Measurements from ENCODE around the gene AGMO.

The AGMO gene

GRCh38 chr7:15389073-15389472 lies 172.7 kb downstream of the AGMO start:
- no peak overlapping the region for H3K27ac ChIP-seq (ENCODE audit: low read length, poor library complexity, severe bottlenecking)
- no peak for DNase-seq
- no peak overlapping the region for H3K9ac ChIP-seq (ENCODE audit: low read length)
- 97% methylated on average over 1 of the region's 1 CpG for WGBS
- H3K4me3 ChIP-seq (ENCODE audit: insufficient read depth in 1 of 2, low read depth in 1 of 2, low read length in 2 of 2): no peak overlapping the region
- no peaks in the 10 kb centered on the region for H3K36me3 ChIP-seq (ENCODE audit: control insufficient read depth in 1 of 2, insufficient read depth in 2 of 2, low read depth in 1 of 2, low read length in 2 of 2)
- no peak overlapping the region for H3K4me2 ChIP-seq (ENCODE audit: low read length, poor library complexity, severe bottlenecking)
- H4K8ac ChIP-seq (ENCODE audit: low read length): no peak overlapping the region
- no peak overlapping the region for H2AK5ac ChIP-seq (ENCODE audit: low read length, severe bottlenecking)
- H3K27me3 ChIP-seq (ENCODE audit: control insufficient read depth in 1 of 2, insufficient read depth in 1 of 2, low read length in 2 of 2): no peaks in the 10 kb centered on the region
- H3K18ac ChIP-seq (ENCODE audit: low read depth in 1 of 2, low read length in 2 of 2): no peak overlapping the region
- H3K23ac ChIP-seq (ENCODE audit: low read length in 2 of 2): no peak overlapping the region
- H3K9me3 ChIP-seq (ENCODE audit: control insufficient read depth, low read length): no peaks in the 10 kb centered on the region
- H2BK5ac ChIP-seq (ENCODE audit: low read depth, low read length, poor library complexity, severe bottlenecking): no peak overlapping the region
- H3K79me1 ChIP-seq (replicated peaks; ENCODE audit: low read length, poor library complexity, severe bottlenecking): no peaks in the 10 kb centered on the region
- no peak overlapping the region for H3K14ac ChIP-seq (ENCODE audit: low read length in 2 of 2)
- no peak overlapping the region for H3K4ac ChIP-seq (ENCODE audit: low read depth in 1 of 2, low read length in 2 of 2)
- H2BK12ac ChIP-seq (ENCODE audit: low read length in 2 of 2): no peak overlapping the region
- H2BK15ac ChIP-seq (ENCODE audit: low read depth, poor library complexity, severe bottlenecking): no peak overlapping the region
- H2BK120ac ChIP-seq (ENCODE audit: low read depth, low read length): no peak overlapping the region
- H3K4me1 ChIP-seq (ENCODE audit: control insufficient read depth, insufficient read depth, low read depth, low read length): no peaks in the 10 kb centered on the region
- H4K91ac ChIP-seq (ENCODE audit: low read length): no peak overlapping the region
- no peak overlapping the region for H2AFZ ChIP-seq (ENCODE audit: low read depth, low read length)

- Histone ChIP-seq H3K27me3 (ENCODE audit: control insufficient read depth in 1 of 2, insufficient read depth in 1 of 2, low read length in 2 of 2) (no peaks in the 10 kb centered on the region), H3K9me3 (ENCODE audit: control insufficient read depth, low read length) (no peaks in the 10 kb centered on the region), H3K23ac (ENCODE audit: low read length in 2 of 2) (no peak overlapping the region), H3K27ac (ENCODE audit: low read length, poor library complexity, severe bottlenecking) (no peak overlapping the region), H4K8ac (ENCODE audit: low read length) (no peak overlapping the region), H3K79me1 (replicated peaks; ENCODE audit: low read length, poor library complexity, severe bottlenecking) (no peaks in the 10 kb centered on the region), H3K4me2 (ENCODE audit: low read length, poor library complexity, severe bottlenecking) (no peak overlapping the region), H2AK5ac (ENCODE audit: low read length, severe bottlenecking) (no peak overlapping the region), H3K36me3 (ENCODE audit: control insufficient read depth in 1 of 2, insufficient read depth in 2 of 2, low read depth in 1 of 2, low read length in 2 of 2) (no peaks in the 10 kb centered on the region), H3K4me1 (ENCODE audit: control insufficient read depth, insufficient read depth, low read depth, low read length) (no peaks in the 10 kb centered on the region), H2BK5ac (ENCODE audit: low read depth, low read length, poor library complexity, severe bottlenecking) (no peak overlapping the region), H2BK12ac (ENCODE audit: low read length in 2 of 2) (no peak overlapping the region), H3K18ac (ENCODE audit: low read depth in 1 of 2, low read length in 2 of 2) (no peak overlapping the region), H4K91ac (ENCODE audit: low read length) (no peak overlapping the region), H3K9ac (ENCODE audit: low read length) (no peak overlapping the region), H2BK120ac (ENCODE audit: low read depth, low read length) (no peak overlapping the region), H2BK15ac (ENCODE audit: low read depth, poor library complexity, severe bottlenecking) (no peak overlapping the region), H3K14ac (ENCODE audit: low read length in 2 of 2) (no peak overlapping the region), H2AFZ (ENCODE audit: low read depth, low read length) (no peak overlapping the region), H3K4me3 (ENCODE audit: insufficient read depth in 1 of 2, low read depth in 1 of 2, low read length in 2 of 2) (no peak overlapping the region), H3K4ac (ENCODE audit: low read depth in 1 of 2, low read length in 2 of 2) (no peak overlapping the region)
- no peak for DNase-seq
- over 99% methylated on average over 2 of the region's 2 CpGs for WGBS
These were observed 183.2 kb downstream of the AGMO start for GRCh38 chr7:15378494-15379145.

- H2BK120ac ChIP-seq (ENCODE audit: low read depth, low read length): no peak overlapping the region
- H3K14ac ChIP-seq (ENCODE audit: low read length in 2 of 2): no peak overlapping the region
- H3K9ac ChIP-seq (ENCODE audit: low read length): no peak overlapping the region
- H2BK5ac ChIP-seq (ENCODE audit: low read depth, low read length, poor library complexity, severe bottlenecking): no peak overlapping the region
- no peaks in the 10 kb centered on the region for H3K27me3 ChIP-seq (ENCODE audit: control insufficient read depth in 1 of 2, insufficient read depth in 1 of 2, low read length in 2 of 2)
- H3K4ac ChIP-seq (ENCODE audit: low read depth in 1 of 2, low read length in 2 of 2): no peak overlapping the region
- no peaks in the 10 kb centered on the region for H3K4me1 ChIP-seq (ENCODE audit: control insufficient read depth, insufficient read depth, low read depth, low read length)
- H4K91ac ChIP-seq (ENCODE audit: low read length): no peak overlapping the region
- H3K27ac ChIP-seq (ENCODE audit: low read length, poor library complexity, severe bottlenecking): no peak overlapping the region
- H2AK5ac ChIP-seq (ENCODE audit: low read length, severe bottlenecking): no peak overlapping the region
- H3K18ac ChIP-seq (ENCODE audit: low read depth in 1 of 2, low read length in 2 of 2): no peak overlapping the region
- H3K36me3 ChIP-seq (ENCODE audit: control insufficient read depth in 1 of 2, insufficient read depth in 2 of 2, low read depth in 1 of 2, low read length in 2 of 2): no peaks in the 10 kb centered on the region
- H4K8ac ChIP-seq (ENCODE audit: low read length): no peak overlapping the region
- no peak overlapping the region for H2AFZ ChIP-seq (ENCODE audit: low read depth, low read length)
- H2BK12ac ChIP-seq (ENCODE audit: low read length in 2 of 2): no peak overlapping the region
- no peaks in the 10 kb centered on the region for H3K79me1 ChIP-seq (replicated peaks; ENCODE audit: low read length, poor library complexity, severe bottlenecking)
- no peak overlapping the region for H3K23ac ChIP-seq (ENCODE audit: low read length in 2 of 2)
- H3K4me3 ChIP-seq (ENCODE audit: insufficient read depth in 1 of 2, low read depth in 1 of 2, low read length in 2 of 2): no peak overlapping the region
- no peaks in the 10 kb centered on the region for H3K9me3 ChIP-seq (ENCODE audit: control insufficient read depth, low read length)
- H2BK15ac ChIP-seq (ENCODE audit: low read depth, poor library complexity, severe bottlenecking): no peak overlapping the region
- no CpG with 5 or more reads among the region's 2 CpGs for WGBS
- no peak overlapping the region for H3K4me2 ChIP-seq (ENCODE audit: low read length, poor library complexity, severe bottlenecking)
- DNase-seq: no peak
These were observed 185.2 kb downstream of the AGMO start for GRCh38 chr7:15376600-15376999.

GRCh38 chr7:15370441-15370840 lies 191.4 kb downstream of the AGMO start:
- Histone ChIP-seq H4K91ac (ENCODE audit: low read length) (no peak overlapping the region), H2BK120ac (ENCODE audit: low read depth, low read length) (no peak overlapping the region), H3K27ac (ENCODE audit: low read length, poor library complexity, severe bottlenecking) (no peak overlapping the region), H3K14ac (ENCODE audit: low read length in 2 of 2) (no peak overlapping the region), H3K4me2 (ENCODE audit: low read length, poor library complexity, severe bottlenecking) (no peak overlapping the region), H3K18ac (ENCODE audit: low read depth in 1 of 2, low read length in 2 of 2) (no peak overlapping the region), H3K27me3 (ENCODE audit: control insufficient read depth in 1 of 2, insufficient read depth in 1 of 2, low read length in 2 of 2) (no peaks in the 10 kb centered on the region), H3K36me3 (ENCODE audit: control insufficient read depth in 1 of 2, insufficient read depth in 2 of 2, low read depth in 1 of 2, low read length in 2 of 2) (no peaks in the 10 kb centered on the region), H2BK12ac (ENCODE audit: low read length in 2 of 2) (no peak overlapping the region), H3K79me1 (replicated peaks; ENCODE audit: low read length, poor library complexity, severe bottlenecking) (no peaks in the 10 kb centered on the region), H2AK5ac (ENCODE audit: low read length, severe bottlenecking) (no peak overlapping the region), H3K4ac (ENCODE audit: low read depth in 1 of 2, low read length in 2 of 2) (no peak overlapping the region), H3K9ac (ENCODE audit: low read length) (no peak overlapping the region), H4K8ac (ENCODE audit: low read length) (no peak overlapping the region), H3K4me3 (ENCODE audit: insufficient read depth in 1 of 2, low read depth in 1 of 2, low read length in 2 of 2) (no peak overlapping the region), H3K4me1 (ENCODE audit: control insufficient read depth, insufficient read depth, low read depth, low read length) (no peaks in the 10 kb centered on the region), H3K9me3 (ENCODE audit: control insufficient read depth, low read length) (no peaks in the 10 kb centered on the region), H2BK15ac (ENCODE audit: low read depth, poor library complexity, severe bottlenecking) (no peak overlapping the region), H3K23ac (ENCODE audit: low read length in 2 of 2) (no peak overlapping the region), H2BK5ac (ENCODE audit: low read depth, low read length, poor library complexity, severe bottlenecking) (no peak overlapping the region), H2AFZ (ENCODE audit: low read depth, low read length) (no peak overlapping the region)
- DNase-seq: no peak
- WGBS: 98% methylated on average over 1 of the region's 1 CpG

Data from mesenchymal stem cell (in vitro differentiated cells and primary cell).